ENCODE measurements around the gene LAMA2. TPM values are rescaled to one million over a fixed set of nuclear protein-coding genes. Genes with fewer than 3 reads are reported as not detected.

Gene LAMA2
- total RNA-seq (2013), result 0.44 TPM
- polyA plus RNA-seq, result not detected
- polyA minus RNA-seq, result not detected in 2 replicates
- 4.4 to 66.7 (median 11.6) reads per million in 11 experiments for total RNA-seq

GRCh38 chr6:128882991-128883611 lies at the start of gene LAMA2:
TSS of gene LAMA2 (plus strand) at chr6:128883138. CDS start at chr6:128883246, 108 bp downstream.
- no peak for DNase-seq
- H3K4me2 ChIP-seq (replicated peaks; ENCODE audit: extremely low read depth, low read length, poor library complexity, severe bottlenecking), result no peak within 1 kb of the TSS
- no peaks in the 10 kb centered on the region for H4K20me1 ChIP-seq (ENCODE audit: insufficient read depth, low read length)
- Mint-ChIP-seq H3K4me1 (no peaks in the 10 kb centered on the region), H3K27ac (no peak within 1 kb of the TSS), H3K4me3 (peak within 1 kb of the TSS in 1 of 2 donors; percentile 49), H3K9me3 (peaks cover 0 to 4% (median 0%) of the 10 kb centered on the region in 7 donors), H3K36me3 (no peaks in the 10 kb centered on the region), H3K27me3 (ENCODE audit: low read depth in 3 of 3) (peaks cover 13 to 20% (median 16%) of the 10 kb centered on the region in 3 donors)
- peaks cover 0 to 18% of the 10 kb centered on the region in 2 donors for H3K27me3 ChIP-seq (ENCODE audit: control insufficient read depth in 2 of 2, insufficient read depth in 2 of 2, low read length in 2 of 2)
- no peaks in the 10 kb centered on the region for H3K36me3 ChIP-seq (replicated peaks in 1 of 2; ENCODE audit: control insufficient read depth in 1 of 2, insufficient read depth in 2 of 2, low read length in 2 of 2)
- H3K4me1 ChIP-seq (ENCODE audit: control insufficient read depth in 1 of 2, insufficient read depth in 2 of 2, low read length in 2 of 2), result no peaks in the 10 kb centered on the region
- no peaks in the 10 kb centered on the region for H3K79me2 ChIP-seq (ENCODE audit: insufficient read depth, low read length)
- H3K9me3 ChIP-seq (replicated peaks in 1 of 2; ENCODE audit: control insufficient read depth in 1 of 2, insufficient read depth in 1 of 2, low read length in 2 of 2), result no peaks in the 10 kb centered on the region
- no peak within 1 kb of the TSS for H2AFZ ChIP-seq (ENCODE audit: insufficient read depth, low read depth, low read length, poor library complexity, severe bottlenecking)
- intact Hi-C loops (cut with micrococcal nuclease), result no loop called here
- WGBS (ENCODE audit: insufficient coverage), result 4% methylated on average over 28 of the region's 36 CpGs
- H3K4me3 ChIP-seq (replicated peaks in 1 of 3; ENCODE audit: low read depth in 2 of 3, low read length in 3 of 3), result no peak within 1 kb of the TSS
- TF ChIP-seq CTCF (IDR thresholded peaks at IDR 0.05), result no peak
- no peak within 1 kb of the TSS for H3K27ac ChIP-seq (ENCODE audit: low read depth in 1 of 2, low read length in 2 of 2)
- no peak within 1 kb of the TSS for H3K9ac ChIP-seq (ENCODE audit: insufficient read depth, low read length, poor library complexity, severe bottlenecking)

GRCh38 chr6:128836761-128837160 lies 46.2 kb upstream of the LAMA2 start:
- Histone ChIP-seq H3K4me3 (replicated peaks in 1 of 3; ENCODE audit: low read depth in 2 of 3, low read length in 3 of 3) (no peak overlapping the region), H3K36me3 (replicated peaks in 1 of 2; ENCODE audit: control insufficient read depth in 1 of 2, insufficient read depth in 2 of 2, low read length in 2 of 2) (no peaks in the 10 kb centered on the region), H3K27ac (ENCODE audit: low read depth in 1 of 2, low read length in 2 of 2) (no peak overlapping the region), H4K20me1 (ENCODE audit: insufficient read depth, low read length) (no peaks in the 10 kb centered on the region), H3K9me3 (replicated peaks in 1 of 2; ENCODE audit: control insufficient read depth in 1 of 2, insufficient read depth in 1 of 2, low read length in 2 of 2) (peaks cover 0 to 4% of the 10 kb centered on the region in 2 donors), H3K79me2 (ENCODE audit: insufficient read depth, low read length) (no peaks in the 10 kb centered on the region), H2AFZ (ENCODE audit: insufficient read depth, low read depth, low read length, poor library complexity, severe bottlenecking) (no peak overlapping the region), H3K4me1 (ENCODE audit: control insufficient read depth in 1 of 2, insufficient read depth in 2 of 2, low read length in 2 of 2) (no peaks in the 10 kb centered on the region), H3K4me2 (replicated peaks; ENCODE audit: extremely low read depth, low read length, poor library complexity, severe bottlenecking) (no peak overlapping the region), H3K9ac (ENCODE audit: insufficient read depth, low read length, poor library complexity, severe bottlenecking) (no peak overlapping the region), H3K27me3 (ENCODE audit: control insufficient read depth in 2 of 2, insufficient read depth in 2 of 2, low read length in 2 of 2) (no peaks in the 10 kb centered on the region)
- H3K36me3 Mint-ChIP-seq, result no peaks in the 10 kb centered on the region
- DNase-seq, result no peak
- no peaks in the 10 kb centered on the region for H3K27me3 Mint-ChIP-seq (ENCODE audit: low read depth in 3 of 3)
- H3K27ac Mint-ChIP-seq, result no peak overlapping the region
- no peaks in the 10 kb centered on the region for H3K4me1 Mint-ChIP-seq
- peaks cover 3 to 16% (median 4%) of the 10 kb centered on the region in 7 donors for H3K9me3 Mint-ChIP-seq
- intact Hi-C loops (cut with micrococcal nuclease), result no loop called here
- no peak overlapping the region for H3K4me3 Mint-ChIP-seq
- WGBS (ENCODE audit: insufficient coverage), result no CpG with 5 or more reads among the region's 1 CpG
- no peak for TF ChIP-seq CTCF (IDR thresholded peaks at IDR 0.05)
